Smooth muscle cell (in vitro differentiated cells): ENCODE data around the gene FSCB. TPM values are rescaled to one million over a fixed set of nuclear protein-coding genes. Genes with fewer than 3 reads are reported as not detected.

Source experiments
- DNase-seq: peaks from one replicate; lab custom pipeline; 2025; ENCODE audit not compliant: unreplicated experiment; lab: John Stamatoyannopoulos, UW
- H2AFZ ChIP-seq: fragments of 200-600 bp; sonication (generic); 2 replicates; pipeline ENCODE4 v1.6.0; 2016; ENCODE audit warnings: antibody characterized with exemption, low read depth, mild to moderate bottlenecking
- H3F3A ChIP-seq: fragments of 200-600 bp; sonication (generic); 2 replicates; pipeline ENCODE4 v1.6.0; 2017; ENCODE audit warnings: antibody characterized with exemption, low read depth
- H3K27ac ChIP-seq: fragments of 200-600 bp; sonication (generic); 2 replicates; pipeline ENCODE4 v1.5.1; 2016; ENCODE audit warnings: low read depth, mild to moderate bottlenecking
- H3K27me3 ChIP-seq: fragments of 200-600 bp; sonication (generic); 2 replicates; pipeline ENCODE4 v1.6.1; 2016; ENCODE audit warnings: low read depth, mild to moderate bottlenecking
- H3K36me3 ChIP-seq: fragments of 200-600 bp; sonication (generic); 2 replicates; pipeline ENCODE4 v1.5.1; 2016; ENCODE audit warnings: low read depth
- H3K4me1 ChIP-seq: fragments of 200-600 bp; sonication (generic); 2 replicates; pipeline ENCODE4 v1.5.1; 2016; ENCODE audit warnings: low read depth
- H3K4me2 ChIP-seq: fragments of 200-600 bp; sonication (generic); 2 replicates; pipeline ENCODE4 v1.6.0; 2016; ENCODE audit warnings: mild to moderate bottlenecking
- H3K4me3 ChIP-seq: fragments of 200-600 bp; sonication (generic); 2 replicates; pipeline ENCODE4 v1.5.1; 2016; ENCODE audit warnings: mild to moderate bottlenecking
- H3K79me2 ChIP-seq: fragments of 200-600 bp; sonication (generic); 2 replicates; pipeline ENCODE4 v1.6.0; 2016; ENCODE audit warnings: low read depth, mild to moderate bottlenecking
- H3K9ac ChIP-seq: fragments of 200-600 bp; sonication (generic); 2 replicates; pipeline ENCODE4 v1.6.0; 2016; ENCODE audit warnings: low read depth
- H3K9me3 ChIP-seq: fragments of 200-600 bp; sonication (generic); replicated peaks from 2 replicates; pipeline ENCODE4 v1.5.1; 2016; ENCODE audit warnings: low read depth
- H4K20me1 ChIP-seq: fragments of 200-600 bp; sonication (generic); 2 replicates; pipeline ENCODE4 v1.6.0; 2016; ENCODE audit warnings: low read depth
- WGBS: methylation state at CpG from one replicate; pipeline ENCODE4 v1.1.7; 2016; ENCODE audit warnings: low lambda C conversion rate; 5-methylcytosine and 5-hydroxymethylcytosine counted together
- polyA plus RNA-seq: library from polyadenylated mRNA; unstranded; fragments of >200 nt; fragmentation: Nextera tagmentation; extraction: Ambion mirVana; gene quantifications from 2 replicates; pipeline ENCODE4 v1.2.1, GENCODE V29; 2016
- total RNA-seq: library from RNA; depleted of rRNA; stranded (reverse); fragments of >200 nt; gene quantifications from 2 replicates; pipeline ENCODE4 v1.2.3, GENCODE V29; 2014
- TF ChIP-seq, protein P1 (sequence below): fragments of 200-600 bp; sonication (generic); IDR thresholded peaks from 2 replicates; pipeline ENCODE4 v1.5.1; 2017; ENCODE audit warnings: borderline replicate concordance, mild to moderate bottlenecking, antibody characterized with exemption; ENCODE audit not compliant: insufficient read depth, poor library complexity, severe bottlenecking

The FSCB gene
- total and polyA plus RNA-seq, 2 experiments from 2014 or later = not detected

DNA sequence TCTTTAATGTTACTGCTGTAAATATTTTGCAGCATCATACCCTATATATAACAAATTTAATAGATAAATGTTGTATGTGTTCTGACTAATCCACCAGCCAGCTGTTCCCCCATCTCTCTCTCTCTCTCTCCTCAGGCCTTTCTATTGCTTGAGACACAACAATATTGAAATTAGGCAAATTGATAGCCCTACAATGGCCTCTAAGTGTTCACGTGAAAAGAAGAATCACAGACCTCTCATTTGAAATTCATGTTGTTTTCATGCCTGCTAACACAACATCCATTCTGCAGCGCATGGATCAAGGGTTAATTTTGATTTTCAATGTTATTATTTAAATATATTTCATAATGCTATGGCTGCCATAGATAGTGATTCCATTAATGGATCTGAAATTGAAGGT lies 1.8 kb upstream of the FSCB start:
- Histone ChIP-seq H3K4me3 (no peak overlapping the region), H3K27me3 (no peaks in the 10 kb centered on the region), H3K27ac (no peak overlapping the region), H3K9ac (no peak overlapping the region), H3K4me2 (no peak overlapping the region), H3F3A (no peaks in the 10 kb centered on the region), H3K79me2 (no peaks in the 10 kb centered on the region), H4K20me1 (no peaks in the 10 kb centered on the region), H3K9me3 (no peaks in the 10 kb centered on the region), H3K4me1 (no peaks in the 10 kb centered on the region), H2AFZ (no peak overlapping the region), H3K36me3 (no peaks in the 10 kb centered on the region)
- no peak for DNase-seq
- TF ChIP-seq, protein P1, sequence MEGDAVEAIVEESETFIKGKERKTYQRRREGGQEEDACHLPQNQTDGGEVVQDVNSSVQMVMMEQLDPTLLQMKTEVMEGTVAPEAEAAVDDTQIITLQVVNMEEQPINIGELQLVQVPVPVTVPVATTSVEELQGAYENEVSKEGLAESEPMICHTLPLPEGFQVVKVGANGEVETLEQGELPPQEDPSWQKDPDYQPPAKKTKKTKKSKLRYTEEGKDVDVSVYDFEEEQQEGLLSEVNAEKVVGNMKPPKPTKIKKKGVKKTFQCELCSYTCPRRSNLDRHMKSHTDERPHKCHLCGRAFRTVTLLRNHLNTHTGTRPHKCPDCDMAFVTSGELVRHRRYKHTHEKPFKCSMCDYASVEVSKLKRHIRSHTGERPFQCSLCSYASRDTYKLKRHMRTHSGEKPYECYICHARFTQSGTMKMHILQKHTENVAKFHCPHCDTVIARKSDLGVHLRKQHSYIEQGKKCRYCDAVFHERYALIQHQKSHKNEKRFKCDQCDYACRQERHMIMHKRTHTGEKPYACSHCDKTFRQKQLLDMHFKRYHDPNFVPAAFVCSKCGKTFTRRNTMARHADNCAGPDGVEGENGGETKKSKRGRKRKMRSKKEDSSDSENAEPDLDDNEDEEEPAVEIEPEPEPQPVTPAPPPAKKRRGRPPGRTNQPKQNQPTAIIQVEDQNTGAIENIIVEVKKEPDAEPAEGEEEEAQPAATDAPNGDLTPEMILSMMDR = no peak
- WGBS = 100% methylated on average over 2 of the region's 2 CpGs

DNA sequence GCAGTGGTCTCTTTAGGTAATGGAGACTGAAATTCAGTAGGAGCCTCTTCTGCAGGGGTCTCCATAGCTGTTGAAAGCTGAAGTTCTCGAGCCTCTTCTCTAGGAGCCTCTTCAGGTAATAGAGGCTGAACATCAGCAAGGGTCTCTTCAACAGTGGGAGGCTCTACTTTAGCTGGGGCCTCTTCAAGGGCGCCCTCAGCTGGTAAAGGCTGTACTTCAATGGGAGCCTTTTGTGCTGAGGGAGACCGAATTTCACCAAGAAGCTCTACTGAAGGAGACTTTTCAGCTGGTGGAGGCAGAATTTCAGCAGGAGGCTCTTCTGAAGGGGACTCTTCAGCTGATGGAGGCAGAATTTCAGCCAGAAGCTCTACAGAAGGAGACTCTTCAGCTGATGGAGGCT lies 1.5 kb downstream of the FSCB start:
- Histone ChIP-seq H3K4me3 (no peak overlapping the region), H3K9me3 (no peaks in the 10 kb centered on the region), H3F3A (no peaks in the 10 kb centered on the region), H4K20me1 (no peaks in the 10 kb centered on the region), H3K9ac (no peak overlapping the region), H2AFZ (no peak overlapping the region), H3K4me1 (no peaks in the 10 kb centered on the region), H3K36me3 (no peaks in the 10 kb centered on the region), H3K27ac (no peak overlapping the region), H3K4me2 (no peak overlapping the region), H3K79me2 (no peaks in the 10 kb centered on the region), H3K27me3 (no peaks in the 10 kb centered on the region)
- TF ChIP-seq, protein P1 = no peak
- DNase-seq = no peak
- 90% methylated on average over 3 of the region's 3 CpGs for WGBS

DNA sequence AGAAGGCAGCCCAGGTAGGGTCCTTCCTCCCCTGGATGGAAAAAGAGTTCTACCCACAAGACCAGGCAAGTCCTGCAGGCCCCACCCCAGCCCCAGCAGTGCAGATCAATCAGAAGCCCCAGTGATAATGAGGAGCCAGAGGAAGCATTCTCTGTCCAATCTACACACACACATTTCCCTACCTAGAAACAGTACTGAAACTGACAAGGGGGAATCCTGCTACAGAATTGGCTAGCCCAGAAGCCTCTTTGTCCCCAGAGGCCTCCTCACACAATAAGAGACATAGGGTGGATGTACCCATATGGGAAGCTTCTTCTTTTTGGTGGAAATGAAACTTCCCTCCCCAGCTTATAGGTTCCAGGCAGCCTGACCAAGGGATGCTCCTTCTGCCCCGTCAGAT lies 9.9 kb downstream of the FSCB start:
- H4K20me1 ChIP-seq = no peaks in the 10 kb centered on the region
- H3K4me2 ChIP-seq = no peak overlapping the region
- no peaks in the 10 kb centered on the region for H3K79me2 ChIP-seq
- H3K4me1 ChIP-seq = no peaks in the 10 kb centered on the region
- H3K4me3 ChIP-seq = no peak overlapping the region
- TF ChIP-seq, protein P1 = no peak
- H3K27ac ChIP-seq = no peak overlapping the region
- H3K27me3 ChIP-seq = no peaks in the 10 kb centered on the region
- 80% methylated on average over 1 of the region's 1 CpG for WGBS
- no peaks in the 10 kb centered on the region for H3K9me3 ChIP-seq
- no peaks in the 10 kb centered on the region for H3K36me3 ChIP-seq
- H2AFZ ChIP-seq = no peak overlapping the region
- H3K9ac ChIP-seq = no peak overlapping the region
- H3F3A ChIP-seq = no peaks in the 10 kb centered on the region
- no peak for DNase-seq

DNA sequence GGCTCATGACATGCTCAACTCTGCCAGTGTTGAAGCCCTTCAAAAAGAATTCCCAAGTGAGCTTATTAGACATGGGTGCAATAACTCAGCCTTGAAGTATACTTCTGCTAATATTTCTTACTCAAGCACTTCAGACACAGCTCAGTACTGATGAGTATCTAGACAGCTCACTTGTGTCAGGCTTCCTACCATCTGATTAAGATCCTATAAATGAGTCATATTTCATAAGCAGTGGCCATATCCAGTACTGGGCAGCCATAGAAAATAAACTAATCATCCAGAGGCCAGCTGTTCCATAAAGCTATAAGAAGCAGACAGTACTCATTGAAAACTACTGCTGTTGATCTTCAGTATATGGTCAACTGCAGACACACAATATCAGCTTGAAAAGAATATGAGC lies 12.9 kb downstream of the FSCB start:
- no peaks in the 10 kb centered on the region for H4K20me1 ChIP-seq
- H3K4me3 ChIP-seq = no peak overlapping the region
- no peak overlapping the region for H3K9ac ChIP-seq
- no peaks in the 10 kb centered on the region for H3K36me3 ChIP-seq
- DNase-seq = no peak
- H3F3A ChIP-seq = no peaks in the 10 kb centered on the region
- H3K4me2 ChIP-seq = no peak overlapping the region
- H3K9me3 ChIP-seq = no peaks in the 10 kb centered on the region
- no peak overlapping the region for H3K27ac ChIP-seq
- H3K4me1 ChIP-seq = no peaks in the 10 kb centered on the region
- H3K27me3 ChIP-seq = no peaks in the 10 kb centered on the region
- H3K79me2 ChIP-seq = no peaks in the 10 kb centered on the region
- TF ChIP-seq, protein P1 = no peak
- no peak overlapping the region for H2AFZ ChIP-seq
